Smooth muscle cell (in vitro differentiated cells): ENCODE data around the gene PAXX. TPM values are rescaled to one million over a fixed set of nuclear protein-coding genes. Genes with fewer than 3 reads are reported as not detected.

Source experiments
- DNase-seq: peaks from one replicate; lab custom pipeline; 2025; ENCODE audit not compliant: unreplicated experiment; lab: John Stamatoyannopoulos, UW
- H2AFZ ChIP-seq: fragments of 200-600 bp; sonication (generic); 2 replicates; pipeline ENCODE4 v1.6.0; 2016; ENCODE audit warnings: antibody characterized with exemption, low read depth, mild to moderate bottlenecking
- H3F3A ChIP-seq: fragments of 200-600 bp; sonication (generic); 2 replicates; pipeline ENCODE4 v1.6.0; 2017; ENCODE audit warnings: antibody characterized with exemption, low read depth
- H3K27ac ChIP-seq: fragments of 200-600 bp; sonication (generic); 2 replicates; pipeline ENCODE4 v1.5.1; 2016; ENCODE audit warnings: low read depth, mild to moderate bottlenecking
- H3K27me3 ChIP-seq: fragments of 200-600 bp; sonication (generic); 2 replicates; pipeline ENCODE4 v1.6.1; 2016; ENCODE audit warnings: low read depth, mild to moderate bottlenecking
- H3K36me3 ChIP-seq: fragments of 200-600 bp; sonication (generic); 2 replicates; pipeline ENCODE4 v1.5.1; 2016; ENCODE audit warnings: low read depth
- H3K4me1 ChIP-seq: fragments of 200-600 bp; sonication (generic); 2 replicates; pipeline ENCODE4 v1.5.1; 2016; ENCODE audit warnings: low read depth
- H3K4me2 ChIP-seq: fragments of 200-600 bp; sonication (generic); 2 replicates; pipeline ENCODE4 v1.6.0; 2016; ENCODE audit warnings: mild to moderate bottlenecking
- H3K4me3 ChIP-seq: fragments of 200-600 bp; sonication (generic); 2 replicates; pipeline ENCODE4 v1.5.1; 2016; ENCODE audit warnings: mild to moderate bottlenecking
- H3K79me2 ChIP-seq: fragments of 200-600 bp; sonication (generic); 2 replicates; pipeline ENCODE4 v1.6.0; 2016; ENCODE audit warnings: low read depth, mild to moderate bottlenecking
- H3K9ac ChIP-seq: fragments of 200-600 bp; sonication (generic); 2 replicates; pipeline ENCODE4 v1.6.0; 2016; ENCODE audit warnings: low read depth
- H3K9me3 ChIP-seq: fragments of 200-600 bp; sonication (generic); replicated peaks from 2 replicates; pipeline ENCODE4 v1.5.1; 2016; ENCODE audit warnings: low read depth
- H4K20me1 ChIP-seq: fragments of 200-600 bp; sonication (generic); 2 replicates; pipeline ENCODE4 v1.6.0; 2016; ENCODE audit warnings: low read depth
- CTCF ChIP-seq: fragments of 200-600 bp; sonication (generic); IDR thresholded peaks from 2 replicates; pipeline ENCODE4 v1.5.1; 2017; ENCODE audit warnings: borderline replicate concordance, mild to moderate bottlenecking, antibody characterized with exemption; ENCODE audit not compliant: insufficient read depth, poor library complexity, severe bottlenecking
- WGBS: methylation state at CpG from one replicate; pipeline ENCODE4 v1.1.7; 2016; ENCODE audit warnings: low lambda C conversion rate; 5-methylcytosine and 5-hydroxymethylcytosine counted together
- polyA plus RNA-seq: library from polyadenylated mRNA; unstranded; fragments of >200 nt; fragmentation: Nextera tagmentation; extraction: Ambion mirVana; gene quantifications from 2 replicates; pipeline ENCODE4 v1.2.1, GENCODE V29; 2016
- total RNA-seq: library from RNA; depleted of rRNA; stranded (reverse); fragments of >200 nt; gene quantifications from 2 replicates; pipeline ENCODE4 v1.2.3, GENCODE V29; 2014

PAXX gene
- total RNA-seq (27.4 and 29.0 TPM in 2 replicates), polyA plus RNA-seq (61.4 and 62.0 TPM in 2 replicates)

- 2% methylated on average over 45 of the region's 92 CpGs for whole genome bisulfite sequencing
- Histone ChIP-seq H4K20me1 (no peaks in the 10 kb centered on the region), H3K36me3 (no peaks in the 10 kb centered on the region), H3K79me2 (no peaks in the 10 kb centered on the region), H3K27ac (peak within 1 kb of the TSS; percentile 31), H3K4me1 (peaks cover 16% of the 10 kb centered on the region), H3K4me2 (peak within 1 kb of the TSS; percentile 97), H3K27me3 (no peaks in the 10 kb centered on the region), H3K9me3 (no peaks in the 10 kb centered on the region), H2AFZ (peak within 1 kb of the TSS; percentile 84), H3F3A (peaks cover 3% of the 10 kb centered on the region), H3K4me3 (peak within 1 kb of the TSS; percentile 93), H3K9ac (peak within 1 kb of the TSS; percentile 57)
- TF ChIP-seq CTCF = no peak
- DNase-seq = peak; percentile 78
Observed at GRCh38 chr9:136991993-136992818, at the start of gene PAXX. Gene PAXX, plus strand, starts transcription at chr9:136992422. Its CDS starts 22 bp downstream, at chr9:136992444.

- no peaks in the 10 kb centered on the region for H3K9me3 ChIP-seq
- no peak overlapping the region for H3K9ac ChIP-seq
- H2AFZ ChIP-seq = no peak overlapping the region
- no peak for DNase-seq
- no peak overlapping the region for H3K27ac ChIP-seq
- no peak for TF ChIP-seq CTCF
- no peaks in the 10 kb centered on the region for H3K4me1 ChIP-seq
- peak overlapping the region; percentile 98 for H3K4me2 ChIP-seq
- H3K36me3 ChIP-seq = no peaks in the 10 kb centered on the region
- peak overlapping the region; percentile 93 for H3K4me3 ChIP-seq
- H3F3A ChIP-seq = no peaks in the 10 kb centered on the region
- no peaks in the 10 kb centered on the region for H3K27me3 ChIP-seq
- peaks cover 21% of the 10 kb centered on the region for H3K79me2 ChIP-seq
- peaks cover 19% of the 10 kb centered on the region for H4K20me1 ChIP-seq
- 95% methylated on average over 16 of the region's 16 CpGs for WGBS
Observed at GRCh38 chr9:136942881-136943230, 49.4 kb upstream of the PAXX start.

- Histone ChIP-seq H3K4me1 (no peaks in the 10 kb centered on the region), H3K27ac (peak overlapping the region; percentile 82), H3K36me3 (no peaks in the 10 kb centered on the region), H3K9me3 (no peaks in the 10 kb centered on the region), H3K4me2 (peak overlapping the region; percentile 98), H2AFZ (no peak overlapping the region), H3K4me3 (peak overlapping the region; percentile 93), H3K27me3 (no peaks in the 10 kb centered on the region), H3F3A (no peaks in the 10 kb centered on the region), H3K79me2 (peaks cover 21% of the 10 kb centered on the region), H3K9ac (peak overlapping the region; percentile 89), H4K20me1 (peaks cover 19% of the 10 kb centered on the region)
- WGBS = 34% methylated on average over 55 of the region's 61 CpGs
- no peak for DNase-seq
- TF ChIP-seq CTCF = no peak
Observed at GRCh38 chr9:136943291-136944211, 48.7 kb upstream of the PAXX start.
